GM12875 (cell line): Measurements from ENCODE around the gene ANKS1A.

ENCODE experiments used
- H3K4me3 ChIP-seq: one replicate; pipeline ENCODE4 v1.5.1; 2011; ENCODE audit warnings: low read depth, low read length, control low read depth
- CTCF ChIP-seq: IDR thresholded peaks from 2 replicates; pipeline ENCODE4 v1.5.1; 2011; ENCODE audit warnings: low read depth, mild to moderate bottlenecking, control low read depth, inconsistent platforms, low read length, moderate library complexity, borderline replicate concordance; ENCODE audit not compliant: insufficient read depth

ANKS1A gene

GRCh38 chr6:35070111-35070510 lies 181.1 kb downstream of the ANKS1A start:
- no peak overlapping the region for H3K4me3 ChIP-seq
- no peak for TF ChIP-seq CTCF

GRCh38 chr6:35071347-35071994 lies 182.4 kb downstream of the ANKS1A start:
- TF ChIP-seq CTCF = no peak
- H3K4me3 ChIP-seq = no peak overlapping the region

- TF ChIP-seq CTCF = no peak
- no peak overlapping the region for H3K4me3 ChIP-seq
Observed at GRCh38 chr6:35072051-35072697, 183.1 kb downstream of the ANKS1A start.

- H3K4me3 ChIP-seq = no peak overlapping the region
- no peak for TF ChIP-seq CTCF
Observed at GRCh38 chr6:35072698-35073055, 183.6 kb downstream of the ANKS1A start.

GRCh38 chr6:35073211-35073610 lies 184.2 kb downstream of the ANKS1A start:
- no peak overlapping the region for H3K4me3 ChIP-seq
- no peak for TF ChIP-seq CTCF

- no peak for TF ChIP-seq CTCF
- no peak overlapping the region for H3K4me3 ChIP-seq
Observed at GRCh38 chr6:35073766-35074471, 184.9 kb downstream of the ANKS1A start.

GRCh38 chr6:35076997-35077712 lies 188.1 kb downstream of the ANKS1A start:
- H3K4me3 ChIP-seq = no peak overlapping the region
- TF ChIP-seq CTCF = no peak
